AG10803 (cell line): ENCODE results near the gene RGS12.

Source experiments
- DNase-seq: peaks from one replicate; pipeline ENCODE4 v3.0.0; 2010; ENCODE audit warnings: low read depth
- H3K4me3 ChIP-seq: 2 replicates; pipeline ENCODE4 v1.5.1; 2011; ENCODE audit warnings: mild to moderate bottlenecking, low read length, control low read depth
- TF ChIP-seq, protein P1 (sequence below): conservative IDR thresholded peaks from 2 replicates; pipeline ENCODE4 v1.5.1; 2011; ENCODE audit warnings: mild to moderate bottlenecking, low read length, control low read depth, inconsistent platforms

The RGS12 gene

DNA sequence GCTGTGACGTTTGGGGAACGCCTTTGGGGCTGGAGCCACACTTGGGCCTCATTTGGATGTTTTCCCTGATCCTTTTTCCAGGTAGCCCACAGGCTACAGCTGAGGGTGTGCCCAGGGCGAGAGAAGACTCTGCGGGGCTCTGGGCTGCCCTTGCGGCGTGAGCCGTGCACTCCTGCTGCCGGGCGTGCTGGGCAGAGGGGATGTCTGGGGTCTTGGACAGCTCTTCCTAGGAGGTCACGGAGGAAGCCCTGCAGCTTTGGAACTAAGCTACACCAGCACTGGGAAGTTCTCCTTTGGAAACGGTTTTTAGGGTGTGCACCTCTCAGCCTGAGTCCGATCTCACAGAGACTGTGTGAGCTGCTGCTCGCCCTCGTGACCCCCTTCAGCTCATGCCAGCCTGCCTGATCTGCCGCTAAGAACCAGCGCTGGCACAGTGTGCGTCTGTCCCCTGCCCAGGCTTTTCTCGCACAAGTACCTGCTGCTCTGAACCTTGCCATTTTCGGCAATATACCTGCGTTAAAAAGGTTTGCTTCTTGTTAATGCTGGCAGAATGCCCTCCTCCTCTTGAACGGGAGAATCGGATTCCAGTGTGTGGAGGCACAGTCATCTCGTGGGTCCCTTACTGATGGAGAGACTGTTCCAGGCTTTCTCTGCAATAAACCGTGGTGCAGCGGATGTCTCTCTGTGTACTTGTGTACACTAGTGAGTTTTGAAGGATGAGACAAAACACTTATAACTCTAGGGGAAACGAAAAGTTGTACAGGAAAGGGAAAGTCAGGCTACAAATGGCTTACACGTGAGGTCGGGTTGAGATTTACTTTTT lies 29.6 kb upstream of the RGS12 start:
- H3K4me3 ChIP-seq: no peak overlapping the region
- TF ChIP-seq, protein P1, sequence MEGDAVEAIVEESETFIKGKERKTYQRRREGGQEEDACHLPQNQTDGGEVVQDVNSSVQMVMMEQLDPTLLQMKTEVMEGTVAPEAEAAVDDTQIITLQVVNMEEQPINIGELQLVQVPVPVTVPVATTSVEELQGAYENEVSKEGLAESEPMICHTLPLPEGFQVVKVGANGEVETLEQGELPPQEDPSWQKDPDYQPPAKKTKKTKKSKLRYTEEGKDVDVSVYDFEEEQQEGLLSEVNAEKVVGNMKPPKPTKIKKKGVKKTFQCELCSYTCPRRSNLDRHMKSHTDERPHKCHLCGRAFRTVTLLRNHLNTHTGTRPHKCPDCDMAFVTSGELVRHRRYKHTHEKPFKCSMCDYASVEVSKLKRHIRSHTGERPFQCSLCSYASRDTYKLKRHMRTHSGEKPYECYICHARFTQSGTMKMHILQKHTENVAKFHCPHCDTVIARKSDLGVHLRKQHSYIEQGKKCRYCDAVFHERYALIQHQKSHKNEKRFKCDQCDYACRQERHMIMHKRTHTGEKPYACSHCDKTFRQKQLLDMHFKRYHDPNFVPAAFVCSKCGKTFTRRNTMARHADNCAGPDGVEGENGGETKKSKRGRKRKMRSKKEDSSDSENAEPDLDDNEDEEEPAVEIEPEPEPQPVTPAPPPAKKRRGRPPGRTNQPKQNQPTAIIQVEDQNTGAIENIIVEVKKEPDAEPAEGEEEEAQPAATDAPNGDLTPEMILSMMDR: no peak
- no peak for DNase-seq

DNA sequence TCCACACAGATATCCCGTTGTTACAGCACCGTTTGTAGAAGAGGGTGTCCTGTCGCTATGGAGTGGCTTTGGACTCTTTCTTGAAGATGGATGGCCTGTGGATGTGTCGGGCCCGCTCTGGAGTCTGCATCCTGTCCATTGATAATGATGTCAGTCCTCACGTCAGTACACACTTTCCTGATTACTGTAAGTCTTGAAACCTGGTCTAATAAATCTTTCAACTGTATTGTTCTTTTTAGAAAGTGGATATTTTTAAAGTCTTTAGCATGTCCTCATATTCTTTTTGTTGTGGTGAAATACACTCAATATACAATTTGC lies 29.0 kb upstream of the RGS12 start:
- no peak overlapping the region for H3K4me3 ChIP-seq
- TF ChIP-seq, protein P1: no peak
- no peak for DNase-seq

DNA sequence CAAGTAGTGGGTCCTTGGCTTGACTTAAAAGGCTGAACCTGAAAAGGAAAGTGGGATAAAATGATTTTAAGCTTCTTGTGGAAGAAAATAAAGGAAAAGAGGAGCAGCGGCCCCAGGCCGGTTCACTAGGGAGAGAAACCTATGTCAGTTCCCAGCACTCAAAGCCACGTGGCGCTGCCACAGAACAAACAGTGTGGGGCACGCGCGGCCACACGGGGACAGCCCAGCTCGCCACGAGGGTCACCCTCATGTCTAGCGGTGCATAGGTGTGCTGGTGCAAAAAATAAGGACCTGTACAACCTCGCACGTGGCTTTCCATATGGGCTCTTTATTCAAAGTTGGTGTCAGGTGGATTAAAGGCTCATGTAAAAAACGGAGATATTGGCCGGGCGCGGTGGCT lies 26.7 kb upstream of the RGS12 start:
- no peak for DNase-seq
- no peak overlapping the region for H3K4me3 ChIP-seq
- TF ChIP-seq, protein P1: no peak

DNA sequence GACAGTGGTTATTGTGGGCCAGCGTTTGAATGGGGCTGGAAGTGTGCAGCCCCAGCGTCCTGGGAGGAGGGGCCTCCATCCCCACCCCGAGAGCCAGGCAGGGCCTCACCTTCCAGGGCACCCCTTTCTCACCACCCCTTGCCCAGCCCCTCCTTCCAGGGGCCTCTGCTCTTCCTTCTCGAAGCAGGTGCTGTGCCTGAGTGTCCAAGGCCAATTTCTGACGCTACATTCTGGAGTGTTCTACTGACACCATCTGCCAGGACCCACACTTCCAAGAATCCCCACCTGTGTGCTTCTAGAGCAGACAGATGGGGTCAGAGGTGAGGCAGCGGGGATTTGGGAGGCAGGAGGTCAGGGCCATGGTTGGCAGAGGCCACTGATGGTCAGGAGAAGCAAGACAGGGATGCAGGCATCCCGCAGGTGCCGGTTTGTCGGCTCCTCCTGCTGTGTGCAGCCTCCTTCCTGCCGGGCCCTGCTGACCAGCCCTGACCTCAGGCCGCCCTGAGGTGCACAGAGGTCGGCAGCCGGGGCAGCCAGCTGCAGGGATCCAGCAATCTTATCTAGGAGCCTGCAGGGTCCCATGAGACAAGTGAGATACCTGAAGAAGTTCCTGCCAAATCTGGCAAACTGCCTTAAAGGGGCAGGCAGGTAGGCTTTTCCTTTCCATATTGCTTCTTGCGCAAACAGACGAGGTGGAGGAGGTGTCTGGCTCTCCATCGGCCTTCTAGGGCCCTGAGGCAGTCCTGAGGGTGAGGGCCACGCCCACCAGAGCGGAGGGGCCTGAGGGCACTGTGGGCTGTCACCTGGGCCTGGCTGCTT lies 25.0 kb upstream of the RGS12 start:
- no peak overlapping the region for H3K4me3 ChIP-seq
- no peak for DNase-seq
- TF ChIP-seq, protein P1: no peak

DNA sequence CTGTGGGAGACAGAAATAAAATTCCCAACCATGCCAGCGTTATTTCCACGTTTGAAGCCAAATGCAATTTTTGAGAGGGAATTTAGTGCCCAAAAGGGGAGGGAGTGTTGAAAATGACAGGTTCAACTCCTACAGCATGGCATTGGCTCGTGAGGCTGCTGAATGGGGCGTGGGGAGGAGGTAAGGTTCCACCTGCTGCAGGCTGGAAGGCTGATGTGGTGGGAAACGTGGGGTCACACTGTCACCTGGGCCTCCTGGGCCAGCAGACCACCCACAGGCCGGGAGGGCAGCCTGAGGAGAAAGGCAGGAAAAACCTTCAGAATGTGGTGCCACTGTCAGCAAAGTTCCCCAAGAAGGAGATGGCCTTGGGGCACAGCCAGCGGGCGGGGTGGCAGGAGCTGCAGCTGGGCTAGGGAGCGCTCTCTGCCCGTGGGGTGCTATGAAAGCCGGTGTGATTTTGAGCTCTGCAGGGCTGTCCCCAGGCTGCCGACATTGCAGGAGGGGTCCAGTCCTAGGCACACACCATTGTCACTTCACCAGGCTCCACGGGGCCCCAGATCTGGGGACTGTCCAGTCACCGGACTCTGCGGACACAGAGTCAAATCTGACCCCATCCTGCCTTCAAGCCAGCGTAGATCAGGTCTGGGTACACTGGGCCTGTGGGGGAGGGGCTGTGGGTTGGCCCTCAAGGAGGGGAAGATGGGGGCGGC lies 24.3 kb upstream of the RGS12 start:
- TF ChIP-seq, protein P1: no peak
- DNase-seq: no peak
- H3K4me3 ChIP-seq: no peak overlapping the region

DNA sequence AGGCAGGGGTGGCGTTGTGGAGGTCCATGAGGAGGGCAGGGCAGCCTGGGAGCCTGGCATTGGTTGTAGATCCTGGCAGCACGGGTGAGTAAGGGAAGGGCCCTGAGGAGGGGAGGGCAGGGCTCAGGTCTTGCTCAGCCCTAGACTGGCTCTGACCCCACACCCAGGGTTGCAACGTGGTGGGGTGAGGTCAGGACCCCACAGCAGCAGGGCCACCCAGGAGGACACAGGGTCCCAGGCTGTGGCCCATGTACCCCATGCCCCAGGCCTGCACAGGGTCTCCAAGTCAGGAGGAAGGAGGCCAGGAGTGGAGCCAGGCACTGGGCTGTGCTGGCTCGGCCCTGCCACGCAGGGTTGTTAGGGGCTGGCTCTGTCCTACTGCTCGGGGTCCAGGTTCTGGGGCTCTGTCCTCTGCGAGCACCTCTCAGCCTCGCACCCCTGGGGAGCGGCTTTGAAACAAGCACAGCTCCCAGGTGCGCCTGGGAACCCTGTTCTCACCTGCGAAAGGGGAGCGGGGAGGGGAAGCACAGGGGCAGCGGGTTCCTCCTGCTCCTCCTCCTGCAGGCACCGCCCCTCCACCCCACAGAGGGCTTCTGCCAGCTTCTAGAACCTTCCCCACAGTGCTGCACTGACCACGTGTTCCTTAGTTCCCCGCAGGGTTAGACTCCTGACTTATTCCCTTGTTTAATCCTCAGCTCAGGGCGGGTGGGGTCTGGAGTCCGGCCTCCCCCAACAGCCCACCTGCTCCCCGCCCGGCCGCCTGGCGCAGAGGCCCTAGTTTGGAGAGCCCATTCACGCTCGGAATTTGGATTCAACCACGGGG lies 23.5 kb upstream of the RGS12 start:
- no peak overlapping the region for H3K4me3 ChIP-seq
- TF ChIP-seq, protein P1: no peak
- no peak for DNase-seq
